ENCODE measurements around the gene DGKE. TPM values are rescaled to one million over a fixed set of nuclear protein-coding genes. Genes with fewer than 3 reads are reported as not detected.

Gene DGKE
- total and polyA plus RNA-seq, 2 experiments from 2014 or later = 1.2 to 5.5 TPM

DNA sequence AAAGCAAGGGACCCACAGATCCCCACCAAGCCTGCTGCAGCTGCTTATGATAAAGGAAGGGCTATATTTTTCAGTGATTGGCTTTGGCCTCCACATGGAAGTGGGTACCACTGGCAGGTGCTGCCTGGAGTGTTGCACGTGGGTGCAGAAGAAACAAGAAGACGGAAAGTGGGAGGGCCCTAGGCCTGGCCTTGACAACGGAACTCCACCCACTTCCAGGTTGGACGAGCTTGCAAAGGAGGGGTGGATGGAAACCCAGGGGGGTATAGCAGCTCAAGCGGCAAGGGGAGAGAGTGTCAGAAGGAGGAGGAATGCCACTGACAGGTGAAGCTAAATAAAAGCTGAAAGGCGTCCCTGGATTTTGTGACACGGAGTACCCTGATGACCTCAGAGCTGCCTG is 59.6 kb downstream of the DGKE start:
- Histone ChIP-seq H3K9me3 (ENCODE audit: low read depth) (no peaks in the 10 kb centered on the region), H3K4me2 (no peak overlapping the region), H3K27ac (no peak overlapping the region), H3K4me3 (no peak overlapping the region), H3K79me2 (no peaks in the 10 kb centered on the region), H4K20me1 (ENCODE audit: insufficient read depth, poor library complexity, severe bottlenecking) (no peaks in the 10 kb centered on the region), H3K9me2 (replicated peaks; ENCODE audit: insufficient read depth) (no peaks in the 10 kb centered on the region), H3K36me3 (replicated peaks; ENCODE audit: insufficient read depth, low read depth) (no peaks in the 10 kb centered on the region), H3K4me1 (ENCODE audit: insufficient read depth) (no peaks in the 10 kb centered on the region), H3K27me3 (no peaks in the 10 kb centered on the region), H2AFZ (no peak overlapping the region)
- TF ChIP-seq EZH2phosphoT487 (IDR thresholded peaks at IDR 0.05; ENCODE audit: low read depth, severe bottlenecking, unreplicated experiment) (no peak), EZH2 (IDR thresholded peaks at IDR 0.05; ENCODE audit: borderline replicate concordance) (no peak)
- TF ChIP-seq, protein P1, sequence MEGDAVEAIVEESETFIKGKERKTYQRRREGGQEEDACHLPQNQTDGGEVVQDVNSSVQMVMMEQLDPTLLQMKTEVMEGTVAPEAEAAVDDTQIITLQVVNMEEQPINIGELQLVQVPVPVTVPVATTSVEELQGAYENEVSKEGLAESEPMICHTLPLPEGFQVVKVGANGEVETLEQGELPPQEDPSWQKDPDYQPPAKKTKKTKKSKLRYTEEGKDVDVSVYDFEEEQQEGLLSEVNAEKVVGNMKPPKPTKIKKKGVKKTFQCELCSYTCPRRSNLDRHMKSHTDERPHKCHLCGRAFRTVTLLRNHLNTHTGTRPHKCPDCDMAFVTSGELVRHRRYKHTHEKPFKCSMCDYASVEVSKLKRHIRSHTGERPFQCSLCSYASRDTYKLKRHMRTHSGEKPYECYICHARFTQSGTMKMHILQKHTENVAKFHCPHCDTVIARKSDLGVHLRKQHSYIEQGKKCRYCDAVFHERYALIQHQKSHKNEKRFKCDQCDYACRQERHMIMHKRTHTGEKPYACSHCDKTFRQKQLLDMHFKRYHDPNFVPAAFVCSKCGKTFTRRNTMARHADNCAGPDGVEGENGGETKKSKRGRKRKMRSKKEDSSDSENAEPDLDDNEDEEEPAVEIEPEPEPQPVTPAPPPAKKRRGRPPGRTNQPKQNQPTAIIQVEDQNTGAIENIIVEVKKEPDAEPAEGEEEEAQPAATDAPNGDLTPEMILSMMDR (IDR thresholded peaks at IDR 0.05; ENCODE audit: poor library complexity) = no peak
- 92% methylated on average over 7 of the region's 7 CpGs for WGBS (ENCODE audit: low lambda C conversion rate, missing lambda C conversion rate)
- no peak for DNase-seq (ENCODE audit: low spot score)

DNA sequence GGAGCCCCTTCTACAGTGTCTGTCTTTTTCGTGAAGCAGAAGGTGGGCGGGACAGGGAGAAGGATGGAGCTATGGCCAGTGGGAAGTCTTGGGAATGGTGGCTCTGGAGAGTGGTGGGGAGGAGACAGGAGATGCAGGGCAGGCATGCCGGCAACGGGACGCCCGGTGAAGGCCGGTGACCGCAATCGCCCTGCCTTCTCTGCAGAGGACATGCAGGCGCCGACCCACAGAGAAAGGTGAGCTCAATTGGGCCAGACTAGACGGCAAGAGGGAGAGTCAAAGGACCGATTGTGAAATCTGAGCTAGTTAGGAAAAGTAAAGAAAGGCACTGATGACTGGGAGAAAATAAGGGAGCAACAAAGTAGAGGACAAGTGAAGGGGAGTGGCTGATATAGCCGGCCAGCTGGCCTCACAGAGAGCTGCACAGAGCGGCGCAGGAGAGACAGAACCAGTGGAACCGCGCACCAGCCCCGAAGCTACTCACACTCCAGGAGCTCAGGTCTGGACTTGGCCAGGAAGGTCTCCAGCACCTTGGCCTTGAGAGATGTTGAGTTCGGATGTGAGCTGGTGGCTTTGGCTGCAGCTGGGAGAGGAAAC is 61.0 kb downstream of the DGKE start:
- DNase-seq (ENCODE audit: low spot score) = no peak
- H3K79me2 ChIP-seq = no peaks in the 10 kb centered on the region
- no peaks in the 10 kb centered on the region for H3K9me3 ChIP-seq (ENCODE audit: low read depth)
- no peaks in the 10 kb centered on the region for H4K20me1 ChIP-seq (ENCODE audit: insufficient read depth, poor library complexity, severe bottlenecking)
- H3K27me3 ChIP-seq = no peaks in the 10 kb centered on the region
- H3K4me2 ChIP-seq = no peak overlapping the region
- H2AFZ ChIP-seq = no peak overlapping the region
- H3K4me3 ChIP-seq = no peak overlapping the region
- H3K4me1 ChIP-seq (ENCODE audit: insufficient read depth) = no peaks in the 10 kb centered on the region
- no peak for TF ChIP-seq EZH2phosphoT487 (IDR thresholded peaks at IDR 0.05; ENCODE audit: low read depth, severe bottlenecking, unreplicated experiment)
- no peak for TF ChIP-seq EZH2 (IDR thresholded peaks at IDR 0.05; ENCODE audit: borderline replicate concordance)
- TF ChIP-seq, protein P1 (IDR thresholded peaks at IDR 0.05; ENCODE audit: poor library complexity) = no peak
- 94% methylated on average over 20 of the region's 20 CpGs for WGBS (ENCODE audit: low lambda C conversion rate, missing lambda C conversion rate)
- no peak overlapping the region for H3K27ac ChIP-seq
- no peaks in the 10 kb centered on the region for H3K36me3 ChIP-seq (replicated peaks; ENCODE audit: insufficient read depth, low read depth)
- H3K9me2 ChIP-seq (replicated peaks; ENCODE audit: insufficient read depth) = no peaks in the 10 kb centered on the region

DNA sequence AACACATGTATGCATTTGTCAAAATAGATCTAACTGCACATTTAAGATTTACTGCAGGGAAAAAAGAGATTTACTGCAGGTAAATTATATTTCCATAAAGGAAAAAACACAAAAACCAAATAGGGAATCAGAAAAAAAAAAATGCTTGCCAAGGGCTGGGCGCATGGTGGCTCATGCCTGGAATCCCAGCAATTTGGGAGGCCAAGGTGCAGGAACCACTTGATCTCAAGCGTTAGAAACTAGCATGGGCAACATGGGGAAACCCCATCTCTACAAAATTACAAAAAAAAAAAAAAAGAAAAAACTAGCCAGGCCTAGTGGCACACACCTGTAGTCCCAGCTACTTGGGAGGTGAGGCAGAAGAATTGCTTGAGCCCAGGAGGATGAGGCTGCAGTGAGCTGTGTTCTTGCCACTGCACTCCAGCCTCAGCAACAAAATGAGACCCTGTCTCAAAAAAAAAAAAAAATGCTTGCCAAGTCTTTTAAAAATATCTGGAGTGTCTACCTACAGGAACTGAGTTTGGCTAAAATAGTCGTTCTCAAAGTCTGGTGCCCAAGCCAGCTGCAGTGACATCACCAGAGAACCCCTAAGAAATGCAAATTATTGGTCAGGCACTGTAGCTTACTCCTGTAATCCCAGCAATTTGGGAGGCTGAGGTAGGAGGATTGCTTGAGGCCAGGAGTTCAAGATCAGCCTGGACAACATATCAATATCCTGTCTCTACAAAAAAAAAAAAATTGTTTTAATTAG is 62.4 kb downstream of the DGKE start:
- Histone ChIP-seq H3K4me3 (no peak overlapping the region), H3K27me3 (no peaks in the 10 kb centered on the region), H3K27ac (no peak overlapping the region), H2AFZ (no peak overlapping the region), H3K36me3 (replicated peaks; ENCODE audit: insufficient read depth, low read depth) (no peaks in the 10 kb centered on the region), H4K20me1 (ENCODE audit: insufficient read depth, poor library complexity, severe bottlenecking) (no peaks in the 10 kb centered on the region), H3K4me2 (no peak overlapping the region), H3K4me1 (ENCODE audit: insufficient read depth) (no peaks in the 10 kb centered on the region), H3K9me3 (ENCODE audit: low read depth) (no peaks in the 10 kb centered on the region), H3K9me2 (replicated peaks; ENCODE audit: insufficient read depth) (no peaks in the 10 kb centered on the region), H3K79me2 (no peaks in the 10 kb centered on the region)
- 90% methylated on average over 3 of the region's 3 CpGs for WGBS (ENCODE audit: low lambda C conversion rate, missing lambda C conversion rate)
- DNase-seq (ENCODE audit: low spot score) = no peak
- no peak for TF ChIP-seq EZH2 (IDR thresholded peaks at IDR 0.05; ENCODE audit: borderline replicate concordance)
- TF ChIP-seq, protein P1 (IDR thresholded peaks at IDR 0.05; ENCODE audit: poor library complexity) = no peak
- no peak for TF ChIP-seq EZH2phosphoT487 (IDR thresholded peaks at IDR 0.05; ENCODE audit: low read depth, severe bottlenecking, unreplicated experiment)
